H1 (cell line): ENCODE data around the gene TTLL5. TPM values are rescaled to one million over a fixed set of nuclear protein-coding genes. Genes with fewer than 3 reads are reported as not detected.

Experiments
- CTCF ChIA-PET: fragments of 300-600 bp; sonication (Branson Sonifier 250); formaldehyde crosslinking; loops from one replicate; lab custom pipeline; 2021; ENCODE audit not compliant: partially characterized antibody; lab: Charles Lee
- POLR2A ChIA-PET: fragments of 300-600 bp; sonication (Branson Sonifier 250); formaldehyde crosslinking; loops from one replicate; lab custom pipeline; 2021; ENCODE audit warnings: inconsistent platforms; ENCODE audit not compliant: partially characterized antibody; lab: Charles Lee
- DNase-seq, 2 experiments: peaks; one replicate each; pipeline versions ENCODE4 v3.0.0 to v3.0.0-alpha.2; 2010 to 2022; ENCODE audit warnings: low spot score in 2 of 2, low read depth in 1 of 2, mixed read lengths in 1 of 2
- FAIRE-seq: peaks from 2 replicates; lab custom pipeline; 2011; peaks lifted over from hg19 to GRCh38; lab: Jason Lieb, UNC
- H2AFZ ChIP-seq: 2 replicates; pipeline ENCODE4 v1.8.1; 2012; ENCODE audit warnings: low read length, inconsistent platforms
- H2AK5ac ChIP-seq: 2 replicates; pipeline ENCODE4 v1.6.1; 2013; ENCODE audit warnings: low read depth, low read length
- H2BK120ac ChIP-seq: replicated peaks from 2 replicates; pipeline ENCODE3; 2013; ENCODE audit warnings: low read depth, low read length, inconsistent platforms
- H2BK12ac ChIP-seq: 2 replicates; pipeline ENCODE4 v1.6.1; 2013; ENCODE audit warnings: low read depth, low read length
- H2BK15ac ChIP-seq: 2 replicates; pipeline ENCODE4 v1.6.1; 2013; ENCODE audit warnings: low read length
- H2BK20ac ChIP-seq: 2 replicates; pipeline ENCODE4 v1.6.1; 2013; ENCODE audit warnings: low read length
- H2BK5ac ChIP-seq: 2 replicates; pipeline ENCODE4 v1.6.1; 2013; ENCODE audit warnings: low read depth, low read length
- H3K14ac ChIP-seq: 2 replicates; pipeline ENCODE4 v1.6.1; 2013; ENCODE audit warnings: inconsistent platforms; ENCODE audit not compliant: insufficient read length
- H3K18ac ChIP-seq: 2 replicates; pipeline ENCODE4 v1.6.1; 2013; ENCODE audit warnings: low read length; ENCODE audit errors: extremely low read depth
- H3K23ac ChIP-seq: 2 replicates; pipeline ENCODE4 v1.6.1; 2013; ENCODE audit warnings: inconsistent platforms; ENCODE audit not compliant: insufficient read length
- H3K23me2 ChIP-seq: 2 replicates; pipeline ENCODE4 v1.6.1; 2013; ENCODE audit warnings: low read depth, low read length
- H3K27ac ChIP-seq: 2 replicates; pipeline ENCODE4 v1.6.1; 2011; ENCODE audit warnings: low read depth, low read length, inconsistent platforms
- H3K27me3 ChIP-seq, 4 experiments: replicated peaks in 1 of 4; 1 replicate in 1 of 4; 2 replicates in 3 of 4; pipeline versions ENCODE4 v1.6.1 to v1.8.1; 2011 to 2013; ENCODE audit warnings: low read length in 3 of 4, mild to moderate bottlenecking in 3 of 4, inconsistent platforms in 2 of 4, mixed read lengths in 2 of 4, moderate library complexity in 1 of 4; ENCODE audit not compliant: control insufficient read depth in 3 of 4, insufficient read depth in 3 of 4; ENCODE audit errors: extremely low read depth in 1 of 4
- H3K36me3 ChIP-seq, 4 experiments: 2 replicates each; pipeline versions ENCODE4 v1.6.1 to v1.8.1; 2011 to 2013; ENCODE audit warnings: mild to moderate bottlenecking in 4 of 4, low read length in 3 of 4, moderate library complexity in 2 of 4, control low read depth in 1 of 4, inconsistent platforms in 1 of 4; ENCODE audit not compliant: insufficient read depth in 4 of 4, control insufficient read depth in 2 of 4
- H3K4ac ChIP-seq: replicated peaks from 2 replicates; pipeline ENCODE3; 2013; ENCODE audit warnings: low read length, low read depth, mixed read lengths, inconsistent platforms; ENCODE audit not compliant: insufficient read length
- H3K4me1 ChIP-seq, 4 experiments: replicated peaks in 1 of 4; 1 replicate in 1 of 4; 2 replicates in 3 of 4; pipeline versions ENCODE4 v1.6.1 to v1.8.1; 2011 to 2013; ENCODE audit warnings: low read length in 3 of 4, inconsistent platforms in 2 of 4, mixed read lengths in 1 of 4; ENCODE audit not compliant: insufficient read depth in 4 of 4, control insufficient read depth in 3 of 4
- H3K4me2 ChIP-seq, 2 experiments: 2 replicates each; pipeline versions ENCODE4 v1.6.1 to v1.8.1; 2011 to 2013; ENCODE audit warnings: low read depth in 2 of 2, low read length in 2 of 2, control low read depth in 1 of 2, inconsistent platforms in 1 of 2, mild to moderate bottlenecking in 1 of 2; ENCODE audit not compliant: insufficient read depth in 1 of 2
- H3K4me3 ChIP-seq, 4 experiments: fragments of 200-600, 300-600 bp in 1 of 4; sonication (generic), shearing (Covaris generic), sonication (Bioruptor Twin) in 1 of 4; 2 replicates each; pipeline versions ENCODE4 v1.5.1 to v1.8.1; 2011 to 2016; ENCODE audit warnings: low read length in 4 of 4, low read depth in 3 of 4, control low read depth in 2 of 4, inconsistent platforms in 2 of 4, mild to moderate bottlenecking in 2 of 4, mixed read lengths in 1 of 4, moderate library complexity in 1 of 4; ENCODE audit not compliant: insufficient read depth in 2 of 4; ENCODE audit errors: extremely low read depth in 1 of 4
- H3K56ac ChIP-seq: replicated peaks from 2 replicates; pipeline ENCODE3; 2013; ENCODE audit warnings: low read depth, mild to moderate bottlenecking, mixed read lengths, low read length, inconsistent platforms; ENCODE audit not compliant: insufficient read length
- H3K79me1 ChIP-seq: 2 replicates; pipeline ENCODE4 v1.6.1; 2013; ENCODE audit warnings: low read depth, low read length, control low read depth
- H3K79me2 ChIP-seq, 2 experiments: 2 replicates each; pipeline versions ENCODE4 v1.6.1 to v1.8.1; 2012 to 2013; ENCODE audit warnings: low read length in 2 of 2, mild to moderate bottlenecking in 2 of 2, inconsistent platforms in 1 of 2; ENCODE audit not compliant: insufficient read depth in 2 of 2, control insufficient read depth in 1 of 2
- H3K9ac ChIP-seq, 4 experiments: replicated peaks in 1 of 4; 1 replicate in 1 of 4; 2 replicates in 3 of 4; pipeline versions ENCODE4 v1.6.1 to v1.8.1; 2011 to 2013; ENCODE audit warnings: low read depth in 3 of 4, low read length in 3 of 4, control low read depth in 2 of 4, mild to moderate bottlenecking in 2 of 4, moderate library complexity in 2 of 4, inconsistent platforms in 1 of 4; ENCODE audit errors: extremely low read depth in 1 of 4
- H3K9me3 ChIP-seq, 2 experiments: 2 replicates each; pipeline versions ENCODE4 v1.6.1 to v1.8.1; 2012 to 2013; ENCODE audit warnings: mild to moderate bottlenecking in 2 of 2, moderate library complexity in 2 of 2, control low read depth in 1 of 2, inconsistent platforms in 1 of 2, low read depth in 1 of 2, low read length in 1 of 2, mixed read lengths in 1 of 2; ENCODE audit not compliant: insufficient read depth in 2 of 2
- H4K20me1 ChIP-seq, 2 experiments: replicated peaks in 1 of 2; 2 replicates each; pipeline versions ENCODE3 to v1.8.1; 2011 to 2013; ENCODE audit warnings: inconsistent platforms in 2 of 2, low read length in 2 of 2, mild to moderate bottlenecking in 1 of 2; ENCODE audit not compliant: insufficient read depth in 2 of 2, control insufficient read depth in 1 of 2
- H4K5ac ChIP-seq: 2 replicates; pipeline ENCODE4 v1.6.1; 2013; ENCODE audit warnings: low read length, low read depth, mixed read lengths, inconsistent platforms; ENCODE audit not compliant: insufficient read length
- H4K8ac ChIP-seq: 2 replicates; pipeline ENCODE4 v1.8.0; 2013; ENCODE audit warnings: mild to moderate bottlenecking, moderate library complexity, low read length, inconsistent platforms; ENCODE audit not compliant: insufficient read depth; ENCODE audit errors: extremely low read depth
- H4K91ac ChIP-seq: replicated peaks from 2 replicates; pipeline ENCODE3; 2013; ENCODE audit warnings: low read length, mixed read lengths, inconsistent platforms; ENCODE audit not compliant: insufficient read length
- BCL11A ChIP-seq, 2 experiments: IDR thresholded peaks; one replicate each; pipeline ENCODE4 v1.6.1; 2011; ENCODE audit warnings: low read depth in 2 of 2, low read length in 2 of 2, mild to moderate bottlenecking in 2 of 2
- E2F6 ChIP-seq: IDR thresholded peaks from 2 replicates; pipeline ENCODE4 v1.6.1; 2012; ENCODE audit warnings: inconsistent platforms
- EGR1 ChIP-seq: IDR thresholded peaks from 2 replicates; pipeline ENCODE4 v1.6.1; 2011; ENCODE audit warnings: low read depth, low read length, borderline replicate concordance
- EZH2 ChIP-seq: fragments of 200-600 bp; sonication (generic); IDR thresholded peaks from 2 replicates; pipeline ENCODE4 v1.7.1; 2012; ENCODE audit warnings: low read depth, mild to moderate bottlenecking, moderate library complexity, low read length, inconsistent platforms; ENCODE audit not compliant: severe bottlenecking
- HDAC6 ChIP-seq: IDR thresholded peaks from one replicate; pipeline ENCODE4 v1.7.1; 2012; ENCODE audit warnings: low read depth, mild to moderate bottlenecking, inconsistent platforms, low read length, moderate library complexity
- JUN ChIP-seq: IDR thresholded peaks from 2 replicates; pipeline ENCODE4 v1.6.1; 2011; ENCODE audit warnings: low read depth, mild to moderate bottlenecking, improper control_type of control experiment, low read length
- JUND ChIP-seq: IDR thresholded peaks from 2 replicates; pipeline ENCODE4 v1.6.1; 2011; ENCODE audit warnings: mild to moderate bottlenecking, improper control_type of control experiment, low read length
- KDM1A ChIP-seq: fragments of 200-600, 300-600 bp; sonication (generic); IDR thresholded peaks from 2 replicates; pipeline ENCODE4 v1.7.1; 2016; ENCODE audit warnings: mild to moderate bottlenecking, low read length, borderline replicate concordance
- KDM4A ChIP-seq: IDR thresholded peaks from one replicate; pipeline ENCODE4 v1.7.1; 2012; ENCODE audit warnings: low read depth, mild to moderate bottlenecking, moderate library complexity, low read length, inconsistent platforms; ENCODE audit not compliant: severe bottlenecking
- POLR2A ChIP-seq, 2 experiments: IDR thresholded peaks; 1 replicate in 1 of 2; 2 replicates in 1 of 2; pipeline ENCODE4 v1.6.1; 2011; ENCODE audit warnings: low read depth in 2 of 2, low read length in 2 of 2, mild to moderate bottlenecking in 2 of 2; ENCODE audit errors: control extremely low read depth in 1 of 2
- POLR2AphosphoS5 ChIP-seq: IDR thresholded peaks from 2 replicates; pipeline ENCODE4 v1.6.1; 2011; ENCODE audit warnings: low read depth, low read length
- SIN3A ChIP-seq, 2 experiments: IDR thresholded peaks in 1 of 2; conservative IDR thresholded peaks in 1 of 2; 2 replicates each; pipeline ENCODE4 v1.6.1; 2011 to 2012; ENCODE audit warnings: low read length in 2 of 2, improper control_type of control experiment in 1 of 2, low read depth in 1 of 2, mild to moderate bottlenecking in 1 of 2
- TAF1 ChIP-seq: IDR thresholded peaks from 2 replicates; pipeline ENCODE4 v1.6.1; 2011; ENCODE audit warnings: mild to moderate bottlenecking, low read depth, low read length
- TCF12 ChIP-seq: IDR thresholded peaks from 2 replicates; pipeline ENCODE4 v1.6.1; 2011; ENCODE audit warnings: low read depth, mild to moderate bottlenecking, low read length
- polyA plus RNA-seq, 7 experiments: library from polyadenylated mRNA; depleted of rRNA in 3 of 7; stranded (reverse) in 5 of 7; unstranded in 2 of 7; fragments of >200 nt in 5 of 7; fragments of 200-250 nt in 2 of 7; gene quantifications; 1 replicate in 5 of 7; 2 replicates in 1 of 7; 4 replicates in 1 of 7; pipeline versions ENCODE4 v1.2.1 to v1.2.3, GENCODE V29; 2011 to 2013; ENCODE audit warnings: missing spikeins in 2 of 7, mixed read lengths in 2 of 7
- total RNA-seq: library from RNA; stranded (reverse); fragmentation: NEBNext Ultra II Directional; extraction: Animal tissue kit (Norgen Biotek cat#: 25700); gene quantifications from 2 replicates; pipeline ENCODE4 v1.2.1, GENCODE V29; 2021

Gene TTLL5
- total and polyA plus RNA-seq, 2 of the 8 experiments (the other 6 are each of a cell fraction or from before 2014, with no cell fraction given), result 16.1 to 45.9 TPM

GRCh38 chr14:75736845-75737485, 75.9 kb downstream of the TTLL5 start:
- H3K27ac ChIP-seq, result no peak overlapping the region
- no peak overlapping the region for H2BK15ac ChIP-seq
- no peak overlapping the region for H3K4me3 ChIP-seq
- no peak overlapping the region for H4K5ac ChIP-seq
- H3K36me3 ChIP-seq, result peaks cover 0 to 16% (median 3%) of the 10 kb centered on the region in 4 experiments; a peak in 5 of 8 replicates
- CTCF ChIA-PET, result interaction anchor here (2.1 to 2.7 kb wide), 2 partner anchors 26 to 28 kb away, joined by 7 to 13 read pairs; no protein-coding TSS in a partner anchor
- no peak overlapping the region for H4K91ac ChIP-seq
- H3K79me2 ChIP-seq, result no peaks in the 10 kb centered on the region
- H2BK5ac ChIP-seq, result no peak overlapping the region
- H3K79me1 ChIP-seq, result no peaks in the 10 kb centered on the region
- H3K14ac ChIP-seq, result no peak overlapping the region
- H3K4me2 ChIP-seq, result no peak overlapping the region
- H2BK12ac ChIP-seq, result no peak overlapping the region
- H3K18ac ChIP-seq, result no peak overlapping the region
- no peak overlapping the region for H3K56ac ChIP-seq
- no peaks in the 10 kb centered on the region for H3K23me2 ChIP-seq
- no peaks in the 10 kb centered on the region for H3K9me3 ChIP-seq
- H3K4me1 ChIP-seq, result no peaks in the 10 kb centered on the region; a peak in 1 of 7 replicates
- no peak overlapping the region for H3K4ac ChIP-seq
- no peak overlapping the region for H2AK5ac ChIP-seq
- H4K20me1 ChIP-seq, result no peaks in the 10 kb centered on the region
- no peak for DNase-seq
- no peak overlapping the region for H3K9ac ChIP-seq
- FAIRE-seq, result no peak
- H3K23ac ChIP-seq, result no peak overlapping the region
- no peaks in the 10 kb centered on the region for H3K27me3 ChIP-seq
- no peak overlapping the region for H2AFZ ChIP-seq
- no peak overlapping the region for H4K8ac ChIP-seq
- no peak overlapping the region for H2BK120ac ChIP-seq
- H2BK20ac ChIP-seq, result no peak overlapping the region
- POLR2A ChIA-PET, result no interaction called here
- no peak for TF ChIP-seq EGR1
- TF ChIP-seq POLR2AphosphoS5, result no peak
- TF ChIP-seq EZH2, result no peak
- TF ChIP-seq KDM1A, result no peak
- TF ChIP-seq SIN3A (conservative IDR thresholded peaks at IDR 0.05 in 1 of 2, IDR thresholded peaks at IDR 0.05 in 1 of 2; ENCODE audit: low read depth in 1 of 2, low read length in 2 of 2), result no peak
- TF ChIP-seq E2F6, result no peak
- TF ChIP-seq TCF12, result no peak
- no peak for TF ChIP-seq KDM4A
- no peak for TF ChIP-seq POLR2A (IDR thresholded peaks at IDR 0.05; ENCODE audit: control extremely low read depth in 1 of 2, low read depth in 2 of 2, low read length in 2 of 2)
- no peak for TF ChIP-seq TAF1
- no peak for TF ChIP-seq BCL11A (IDR thresholded peaks at IDR 0.05; ENCODE audit: low read depth in 2 of 2, low read length in 2 of 2)
- no peak for TF ChIP-seq JUN
- no peak for TF ChIP-seq HDAC6
- no peak for TF ChIP-seq JUND
